ENCODE results near the gene SKIDA1.

The SKIDA1 gene

DNA sequence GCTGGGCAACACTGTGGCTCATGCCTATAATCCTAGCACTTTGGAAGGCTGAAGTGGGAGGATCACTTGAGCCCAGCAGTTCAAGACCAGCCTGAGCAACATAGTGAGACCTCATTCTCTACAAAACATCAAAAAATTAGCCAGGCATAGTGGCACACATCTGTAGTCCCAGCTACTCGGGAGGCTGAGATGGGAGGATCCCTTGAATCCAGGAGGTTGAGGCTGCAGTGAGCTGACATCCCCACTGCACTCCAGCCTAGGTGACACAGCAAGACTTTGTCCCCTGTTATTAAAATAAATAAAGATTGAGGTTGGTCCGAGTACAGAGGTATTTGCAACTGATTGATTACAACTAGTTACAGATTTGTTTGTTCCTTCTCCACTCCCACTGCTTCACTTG lies 44.1 kb downstream of the SKIDA1 start:
- Histone ChIP-seq H3K27ac (replicated peaks) (no peak overlapping the region), H3K4me3 (replicated peaks; ENCODE audit: insufficient read depth, low read length) (no peak overlapping the region), H3K27me3 (ENCODE audit: insufficient read depth, poor library complexity, severe bottlenecking) (no peaks in the 10 kb centered on the region)
- TF ChIP-seq POLR2AphosphoS5 (IDR thresholded peaks at IDR 0.05; ENCODE audit: low read depth), result no peak
- TF ChIP-seq, protein P1, sequence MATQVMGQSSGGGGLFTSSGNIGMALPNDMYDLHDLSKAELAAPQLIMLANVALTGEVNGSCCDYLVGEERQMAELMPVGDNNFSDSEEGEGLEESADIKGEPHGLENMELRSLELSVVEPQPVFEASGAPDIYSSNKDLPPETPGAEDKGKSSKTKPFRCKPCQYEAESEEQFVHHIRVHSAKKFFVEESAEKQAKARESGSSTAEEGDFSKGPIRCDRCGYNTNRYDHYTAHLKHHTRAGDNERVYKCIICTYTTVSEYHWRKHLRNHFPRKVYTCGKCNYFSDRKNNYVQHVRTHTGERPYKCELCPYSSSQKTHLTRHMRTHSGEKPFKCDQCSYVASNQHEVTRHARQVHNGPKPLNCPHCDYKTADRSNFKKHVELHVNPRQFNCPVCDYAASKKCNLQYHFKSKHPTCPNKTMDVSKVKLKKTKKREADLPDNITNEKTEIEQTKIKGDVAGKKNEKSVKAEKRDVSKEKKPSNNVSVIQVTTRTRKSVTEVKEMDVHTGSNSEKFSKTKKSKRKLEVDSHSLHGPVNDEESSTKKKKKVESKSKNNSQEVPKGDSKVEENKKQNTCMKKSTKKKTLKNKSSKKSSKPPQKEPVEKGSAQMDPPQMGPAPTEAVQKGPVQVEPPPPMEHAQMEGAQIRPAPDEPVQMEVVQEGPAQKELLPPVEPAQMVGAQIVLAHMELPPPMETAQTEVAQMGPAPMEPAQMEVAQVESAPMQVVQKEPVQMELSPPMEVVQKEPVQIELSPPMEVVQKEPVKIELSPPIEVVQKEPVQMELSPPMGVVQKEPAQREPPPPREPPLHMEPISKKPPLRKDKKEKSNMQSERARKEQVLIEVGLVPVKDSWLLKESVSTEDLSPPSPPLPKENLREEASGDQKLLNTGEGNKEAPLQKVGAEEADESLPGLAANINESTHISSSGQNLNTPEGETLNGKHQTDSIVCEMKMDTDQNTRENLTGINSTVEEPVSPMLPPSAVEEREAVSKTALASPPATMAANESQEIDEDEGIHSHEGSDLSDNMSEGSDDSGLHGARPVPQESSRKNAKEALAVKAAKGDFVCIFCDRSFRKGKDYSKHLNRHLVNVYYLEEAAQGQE (IDR thresholded peaks at IDR 0.05; ENCODE audit: insufficient replicate concordance, low read depth), result no peak
- TF ChIP-seq GABPA (IDR thresholded peaks at IDR 0.05; ENCODE audit: low read depth), result no peak
- no peak for TF ChIP-seq SPI1 (IDR thresholded peaks at IDR 0.05; ENCODE audit: borderline replicate concordance, low read depth)
- TF ChIP-seq, protein P2, sequence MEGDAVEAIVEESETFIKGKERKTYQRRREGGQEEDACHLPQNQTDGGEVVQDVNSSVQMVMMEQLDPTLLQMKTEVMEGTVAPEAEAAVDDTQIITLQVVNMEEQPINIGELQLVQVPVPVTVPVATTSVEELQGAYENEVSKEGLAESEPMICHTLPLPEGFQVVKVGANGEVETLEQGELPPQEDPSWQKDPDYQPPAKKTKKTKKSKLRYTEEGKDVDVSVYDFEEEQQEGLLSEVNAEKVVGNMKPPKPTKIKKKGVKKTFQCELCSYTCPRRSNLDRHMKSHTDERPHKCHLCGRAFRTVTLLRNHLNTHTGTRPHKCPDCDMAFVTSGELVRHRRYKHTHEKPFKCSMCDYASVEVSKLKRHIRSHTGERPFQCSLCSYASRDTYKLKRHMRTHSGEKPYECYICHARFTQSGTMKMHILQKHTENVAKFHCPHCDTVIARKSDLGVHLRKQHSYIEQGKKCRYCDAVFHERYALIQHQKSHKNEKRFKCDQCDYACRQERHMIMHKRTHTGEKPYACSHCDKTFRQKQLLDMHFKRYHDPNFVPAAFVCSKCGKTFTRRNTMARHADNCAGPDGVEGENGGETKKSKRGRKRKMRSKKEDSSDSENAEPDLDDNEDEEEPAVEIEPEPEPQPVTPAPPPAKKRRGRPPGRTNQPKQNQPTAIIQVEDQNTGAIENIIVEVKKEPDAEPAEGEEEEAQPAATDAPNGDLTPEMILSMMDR (IDR thresholded peaks at IDR 0.05; ENCODE audit: insufficient read depth, low read length), result no peak
- no peak for DNase-seq (ENCODE audit: low read depth in 1 of 2, low spot score in 1 of 2)

DNA sequence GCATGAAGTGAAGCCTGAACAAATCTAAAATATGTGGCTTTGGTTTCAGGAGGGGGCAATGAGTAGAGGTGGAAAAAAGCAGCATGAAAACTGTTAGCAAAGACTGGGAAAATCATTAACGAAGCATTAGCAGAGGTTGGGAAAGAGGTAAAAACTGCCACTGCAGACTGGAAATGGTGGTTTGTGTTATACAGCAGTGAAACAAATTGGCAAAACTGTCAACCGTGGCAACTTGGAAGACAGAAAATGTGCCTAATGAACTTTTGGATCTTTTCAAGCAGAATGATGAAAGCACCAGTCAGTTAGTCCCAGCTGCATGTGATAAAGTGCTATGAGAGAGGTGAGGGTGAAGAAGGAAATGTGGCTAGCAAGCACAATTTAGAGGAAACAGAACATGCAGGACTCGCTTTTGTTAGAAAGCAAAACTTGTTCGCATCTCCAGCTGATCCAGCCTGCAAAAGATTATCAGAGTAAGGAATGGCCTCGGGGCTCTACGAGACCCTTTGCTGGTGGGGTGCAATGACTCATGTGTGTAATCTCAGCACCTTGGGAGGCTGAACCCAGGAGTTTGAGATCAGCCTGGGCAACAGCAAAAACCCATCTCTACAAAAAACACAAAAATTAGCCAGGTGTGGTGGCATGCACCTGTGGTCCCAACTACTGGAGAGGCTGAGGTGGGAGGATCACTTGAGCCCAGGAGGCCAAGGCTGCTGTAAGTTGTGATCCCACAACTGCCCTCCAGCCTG lies 45.7 kb downstream of the SKIDA1 start:
- H3K4me3 ChIP-seq (replicated peaks; ENCODE audit: insufficient read depth, low read length), result no peak overlapping the region
- no peak overlapping the region for H3K27ac ChIP-seq (replicated peaks)
- no peak for DNase-seq (ENCODE audit: low read depth in 1 of 2, low spot score in 1 of 2)
- H3K27me3 ChIP-seq (ENCODE audit: insufficient read depth, poor library complexity, severe bottlenecking), result no peaks in the 10 kb centered on the region
- no peak for TF ChIP-seq SPI1 (IDR thresholded peaks at IDR 0.05; ENCODE audit: borderline replicate concordance, low read depth)
- TF ChIP-seq POLR2AphosphoS5 (IDR thresholded peaks at IDR 0.05; ENCODE audit: low read depth), result no peak
- TF ChIP-seq GABPA (IDR thresholded peaks at IDR 0.05; ENCODE audit: low read depth), result no peak
- TF ChIP-seq, protein P1 (IDR thresholded peaks at IDR 0.05; ENCODE audit: insufficient replicate concordance, low read depth), result no peak
- TF ChIP-seq, protein P2 (IDR thresholded peaks at IDR 0.05; ENCODE audit: insufficient read depth, low read length), result no peak

DNA sequence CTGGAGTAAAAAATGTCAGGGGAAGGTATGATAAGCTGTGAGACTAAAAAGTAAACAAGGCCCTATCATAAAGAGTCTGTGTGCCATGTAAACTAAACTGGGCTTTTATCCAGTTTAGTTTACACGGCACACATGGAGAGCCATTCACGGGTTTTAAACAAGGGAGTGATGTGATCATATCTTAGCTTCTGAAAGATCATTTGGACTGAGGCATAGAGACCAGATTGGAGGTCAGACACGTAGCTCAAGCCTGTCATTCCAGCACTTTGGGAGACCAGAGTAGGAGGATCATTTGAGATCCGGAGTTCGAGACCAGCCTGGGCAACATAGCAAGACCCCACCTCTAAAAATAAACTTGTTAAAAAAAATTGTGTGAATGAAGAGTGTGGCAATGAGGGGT lies 50.1 kb downstream of the SKIDA1 start:
- TF ChIP-seq, protein P1 (IDR thresholded peaks at IDR 0.05; ENCODE audit: insufficient replicate concordance, low read depth), result no peak
- TF ChIP-seq POLR2AphosphoS5 (IDR thresholded peaks at IDR 0.05; ENCODE audit: low read depth) (no peak), GABPA (IDR thresholded peaks at IDR 0.05; ENCODE audit: low read depth) (no peak), SPI1 (IDR thresholded peaks at IDR 0.05; ENCODE audit: borderline replicate concordance, low read depth) (no peak)
- Histone ChIP-seq H3K4me3 (replicated peaks; ENCODE audit: insufficient read depth, low read length) (no peak overlapping the region), H3K27me3 (ENCODE audit: insufficient read depth, poor library complexity, severe bottlenecking) (no peaks in the 10 kb centered on the region), H3K27ac (replicated peaks) (no peak overlapping the region)
- DNase-seq (ENCODE audit: low read depth in 1 of 2, low spot score in 1 of 2), result no peak
